Upper lobe of right lung (tissue), 1 donor: ENCODE measurements around the gene HTRA3. TPM values are rescaled to one million over a fixed set of nuclear protein-coding genes. Genes with fewer than 3 reads are reported as not detected.

ENCODE experiments used
- ATAC-seq: fragments of 200-7000 bp; cut with Tn5 transposase; one replicate; pipeline ENCODE4 v1.9.1; 2020; ENCODE audit warnings: mild to moderate bottlenecking, moderate library complexity
- DNase-seq: peaks from one replicate; pipeline ENCODE4 v3.0.0-alpha.2; 2020
- H3K27ac ChIP-seq: fragments of 200-600 bp; one replicate; pipeline ENCODE4 v1.8.0; 2022
- H3K27me3 ChIP-seq: fragments of 200-600 bp; one replicate; pipeline ENCODE4 v1.8.0; 2022; ENCODE audit warnings: mild to moderate bottlenecking
- H3K36me3 ChIP-seq: fragments of 200-600 bp; one replicate; pipeline ENCODE4 v1.8.0; 2022
- H3K4me1 ChIP-seq: fragments of 200-600 bp; one replicate; pipeline ENCODE4 v1.8.0; 2022
- H3K4me3 ChIP-seq: fragments of 200-600 bp; one replicate; pipeline ENCODE4 v1.8.0; 2022; ENCODE audit warnings: mild to moderate bottlenecking
- H3K9me3 ChIP-seq: fragments of 200-600 bp; one replicate; pipeline ENCODE4 v1.8.0; 2022
- intact Hi-C: fragments of 100-400 bp; cut with DNase I; formaldehyde crosslinking; loops from one replicate; pipeline ENCODE4 v1.11.0; 2022
- total RNA-seq: library from RNA; stranded (reverse); fragmentation: NEBNext Ultra II Directional; extraction: Animal tissue kit (Norgen Biotek cat#: 25700); gene quantifications from one replicate; pipeline ENCODE4 v1.2.1, GENCODE V29; 2021
- TF ChIP-seq, protein P1 (sequence below): fragments of 200-600 bp; IDR thresholded peaks from one replicate; pipeline ENCODE4 v1.8.0; 2022; ENCODE audit warnings: antibody characterized with exemption
- donor health status: DM: no; HTN: yes; CAD: no; lungs with severe emphysema.

The HTRA3 gene
- total RNA-seq, 1 donor from 2014 or later, result 25.0 TPM

DNA sequence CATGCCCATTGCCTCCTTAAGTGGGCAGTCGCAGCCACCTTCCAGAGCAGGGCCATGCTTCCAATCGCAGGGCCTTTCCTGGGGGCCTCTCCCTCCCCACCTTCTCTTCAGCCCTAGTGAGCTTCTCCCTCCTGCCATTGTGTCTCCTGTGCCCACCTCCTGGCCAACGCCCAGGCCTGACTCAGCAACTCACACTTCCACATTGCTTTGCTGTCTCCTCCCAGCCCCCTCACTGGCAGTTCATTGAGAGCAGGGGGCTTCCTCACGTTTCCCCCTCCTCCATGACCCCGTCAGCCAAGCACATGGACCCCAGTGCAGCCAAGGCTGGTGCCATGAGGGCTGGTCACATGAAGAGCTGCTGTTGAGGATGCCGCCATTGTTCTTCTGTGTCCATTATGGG is 25.9 kb downstream of the HTRA3 start:
- TF ChIP-seq, protein P1, sequence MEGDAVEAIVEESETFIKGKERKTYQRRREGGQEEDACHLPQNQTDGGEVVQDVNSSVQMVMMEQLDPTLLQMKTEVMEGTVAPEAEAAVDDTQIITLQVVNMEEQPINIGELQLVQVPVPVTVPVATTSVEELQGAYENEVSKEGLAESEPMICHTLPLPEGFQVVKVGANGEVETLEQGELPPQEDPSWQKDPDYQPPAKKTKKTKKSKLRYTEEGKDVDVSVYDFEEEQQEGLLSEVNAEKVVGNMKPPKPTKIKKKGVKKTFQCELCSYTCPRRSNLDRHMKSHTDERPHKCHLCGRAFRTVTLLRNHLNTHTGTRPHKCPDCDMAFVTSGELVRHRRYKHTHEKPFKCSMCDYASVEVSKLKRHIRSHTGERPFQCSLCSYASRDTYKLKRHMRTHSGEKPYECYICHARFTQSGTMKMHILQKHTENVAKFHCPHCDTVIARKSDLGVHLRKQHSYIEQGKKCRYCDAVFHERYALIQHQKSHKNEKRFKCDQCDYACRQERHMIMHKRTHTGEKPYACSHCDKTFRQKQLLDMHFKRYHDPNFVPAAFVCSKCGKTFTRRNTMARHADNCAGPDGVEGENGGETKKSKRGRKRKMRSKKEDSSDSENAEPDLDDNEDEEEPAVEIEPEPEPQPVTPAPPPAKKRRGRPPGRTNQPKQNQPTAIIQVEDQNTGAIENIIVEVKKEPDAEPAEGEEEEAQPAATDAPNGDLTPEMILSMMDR, result no peak
- intact Hi-C loops, result no loop called here
- Histone ChIP-seq H3K4me1 (no peaks in the 10 kb centered on the region), H3K27ac (no peak overlapping the region), H3K36me3 (no peaks in the 10 kb centered on the region), H3K9me3 (no peaks in the 10 kb centered on the region), H3K27me3 (no peaks in the 10 kb centered on the region), H3K4me3 (no peak overlapping the region)
- ATAC-seq, result no peak
- DNase-seq, result peak; percentile 46

DNA sequence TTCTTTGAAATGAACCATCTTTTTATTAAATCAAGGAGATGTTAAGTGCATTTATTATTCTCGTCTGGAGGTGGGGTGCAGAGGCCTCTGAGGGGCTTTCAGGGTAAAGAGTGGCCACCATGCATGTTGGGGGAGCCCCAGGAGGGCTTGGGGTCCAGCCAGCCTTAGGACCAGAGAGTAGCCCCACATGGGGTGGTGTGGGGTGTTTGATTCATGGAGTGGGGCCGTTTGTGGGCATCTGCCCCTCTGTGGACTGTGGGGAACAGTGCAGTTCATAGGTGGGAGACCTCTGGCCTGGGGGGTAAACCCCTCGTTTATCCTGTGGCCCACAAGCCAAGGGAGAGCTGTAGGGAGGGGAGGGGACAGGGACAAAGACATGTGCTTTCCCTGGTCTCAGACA is 26.9 kb downstream of the HTRA3 start:
- ATAC-seq (no peak), DNase-seq (peak; percentile 41)
- TF ChIP-seq, protein P1, result no peak
- no peaks in the 10 kb centered on the region for H3K27me3 ChIP-seq
- intact Hi-C loops, result no loop called here
- no peak overlapping the region for H3K4me3 ChIP-seq
- H3K27ac ChIP-seq, result no peak overlapping the region
- H3K36me3 ChIP-seq, result no peaks in the 10 kb centered on the region
- H3K4me1 ChIP-seq, result no peaks in the 10 kb centered on the region
- H3K9me3 ChIP-seq, result no peaks in the 10 kb centered on the region

DNA sequence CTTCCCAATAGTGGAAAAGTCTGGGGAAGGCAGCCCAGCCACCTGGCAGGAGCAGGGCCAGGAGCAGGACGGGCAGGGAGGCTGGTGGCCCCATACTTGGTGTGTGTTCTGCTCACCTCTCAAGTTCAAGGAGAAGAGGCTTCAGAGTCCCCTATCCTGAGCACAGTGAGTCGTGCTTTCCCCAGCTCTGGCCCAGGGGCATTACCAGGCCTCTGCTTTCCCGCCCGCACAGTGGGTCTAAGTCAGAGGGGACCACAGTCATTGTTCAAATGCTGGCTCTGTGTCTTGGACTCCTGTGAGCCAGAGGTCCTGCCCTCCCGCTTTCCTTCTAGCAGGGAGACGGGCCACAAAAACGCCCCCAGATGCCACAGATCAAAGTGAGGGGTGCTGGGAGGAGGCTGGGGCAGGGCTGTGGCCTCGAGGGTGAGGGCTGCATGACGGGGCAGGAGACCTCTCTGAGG is 27.6 kb downstream of the HTRA3 start:
- TF ChIP-seq, protein P1, result no peak
- Histone ChIP-seq H3K27ac (no peak overlapping the region), H3K9me3 (no peaks in the 10 kb centered on the region), H3K36me3 (no peaks in the 10 kb centered on the region), H3K27me3 (no peaks in the 10 kb centered on the region), H3K4me3 (no peak overlapping the region), H3K4me1 (no peaks in the 10 kb centered on the region)
- intact Hi-C loops, result no loop called here
- DNase-seq (peak; percentile 43), ATAC-seq (peak; percentile 6)

DNA sequence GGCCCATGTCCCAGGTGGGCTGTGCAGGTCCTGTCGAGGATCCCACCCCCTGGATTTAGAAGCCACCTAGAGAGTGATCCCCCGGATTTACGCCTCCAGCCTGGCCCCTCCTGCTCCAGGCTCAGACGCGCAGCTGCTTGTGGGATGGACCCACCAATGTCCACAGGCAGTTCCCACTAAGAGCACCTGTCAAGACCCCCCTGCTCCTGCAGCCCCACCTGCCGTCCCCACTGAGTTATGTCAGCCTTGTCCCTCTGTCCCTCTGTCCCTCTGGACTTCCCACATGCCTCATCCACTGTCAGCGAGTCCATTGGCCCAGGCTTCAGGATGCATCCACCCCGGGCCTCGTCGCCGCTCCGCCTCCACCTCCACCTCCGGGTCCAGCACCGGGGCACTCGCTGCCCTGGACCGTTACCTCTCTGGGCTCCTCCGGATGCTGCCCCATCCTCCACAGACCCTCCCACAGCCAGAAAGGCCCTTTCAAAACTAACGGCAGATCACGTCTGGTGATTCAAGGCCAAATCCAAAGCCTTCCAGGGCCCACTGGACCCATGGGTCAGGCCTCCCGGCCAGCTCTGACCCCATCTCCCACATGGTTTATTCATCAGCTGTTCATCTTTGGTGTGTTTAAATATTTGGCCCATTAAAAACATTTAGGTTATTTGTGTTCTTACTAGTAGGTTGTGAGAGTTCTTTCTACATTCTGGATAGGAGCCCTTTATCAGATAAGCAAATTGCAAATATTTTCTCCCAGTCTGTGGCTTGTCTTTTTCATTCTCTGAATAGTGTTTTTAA is 28.3 kb downstream of the HTRA3 start:
- ATAC-seq, result no peak
- intact Hi-C loops, result no loop called here

DNA sequence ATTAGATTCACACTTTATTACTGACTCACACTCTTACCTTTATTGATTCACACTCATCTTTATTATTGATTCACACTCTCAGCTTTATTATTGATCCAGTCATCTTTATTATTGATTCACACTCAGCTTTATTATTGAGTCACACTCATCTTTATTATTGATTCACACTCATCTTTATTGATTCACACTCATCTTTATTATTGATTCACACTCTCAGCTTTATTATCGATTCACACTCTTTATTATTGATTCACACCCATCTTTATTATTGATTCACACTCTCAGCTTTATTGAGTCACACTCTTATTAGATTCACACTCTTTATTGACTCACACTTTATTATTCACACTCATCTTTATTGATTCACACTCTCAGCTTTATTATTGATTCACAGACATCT is 31.3 kb downstream of the HTRA3 start:
- Histone ChIP-seq H3K4me1 (no peaks in the 10 kb centered on the region), H3K9me3 (no peaks in the 10 kb centered on the region), H3K27ac (no peak overlapping the region), H3K27me3 (no peaks in the 10 kb centered on the region), H3K36me3 (no peaks in the 10 kb centered on the region), H3K4me3 (no peak overlapping the region)
- ATAC-seq (no peak), DNase-seq (no peak)
- TF ChIP-seq, protein P1, result no peak
- intact Hi-C loops, result no loop called here

More for the DNA sequence above, 28.3 kb downstream of the HTRA3 start:
- no peak overlapping the region for H3K4me3 ChIP-seq
- TF ChIP-seq, protein P1, result no peak
- DNase-seq, result peak; percentile 57
- H3K27ac ChIP-seq, result no peak overlapping the region
- H3K36me3 ChIP-seq, result no peaks in the 10 kb centered on the region
- no peaks in the 10 kb centered on the region for H3K9me3 ChIP-seq
- no peaks in the 10 kb centered on the region for H3K27me3 ChIP-seq
- no peaks in the 10 kb centered on the region for H3K4me1 ChIP-seq
